GM23248 (cell line): ENCODE results near the gene DENND1A.

ENCODE experiments used
- EZH2 ChIP-seq: fragments of 200-600 bp; sonication (generic); IDR thresholded peaks from 2 replicates; pipeline ENCODE4 v1.6.1; 2018; ENCODE audit warnings: antibody characterized with exemption, mild to moderate bottlenecking; ENCODE audit not compliant: insufficient read depth, poor library complexity, severe bottlenecking
- EZH2phosphoT487 ChIP-seq: fragments of 200-600 bp; sonication (generic); IDR thresholded peaks from 2 replicates; pipeline ENCODE4 v1.6.1; 2018; ENCODE audit warnings: antibody characterized with exemption, moderate library complexity, mild to moderate bottlenecking, low read depth; ENCODE audit not compliant: insufficient read depth

GRCh38 chr9:123843703-123844102 lies 86.2 kb downstream of the DENND1A start:
- TF ChIP-seq EZH2 (no peak), EZH2phosphoT487 (no peak)
